Middle frontal gyrus (tissue), 1 donor: ENCODE data around the gene CD44.

Experiments
- DNase-seq: peaks from one replicate; pipeline ENCODE4 v3.0.0-alpha.2; 2015; ENCODE audit warnings: low spot score; ENCODE audit errors: extremely low spot score

CD44 gene

GRCh38 chr11:35177370-35177769, 38.4 kb downstream of the CD44 start:
- DNase-seq, result no peak

GRCh38 chr11:35178067-35178805, 39.3 kb downstream of the CD44 start:
- DNase-seq, result no peak

- DNase-seq, result no peak
These were observed 39.9 kb downstream of the CD44 start for GRCh38 chr11:35178873-35179272.

- DNase-seq, result no peak
These were observed 40.6 kb downstream of the CD44 start for GRCh38 chr11:35179466-35180135.

GRCh38 chr11:35180317-35181233, 41.6 kb downstream of the CD44 start:
- no peak for DNase-seq

GRCh38 chr11:35182317-35182939, 43.5 kb downstream of the CD44 start:
- no peak for DNase-seq

GRCh38 chr11:35183326-35183925, 44.5 kb downstream of the CD44 start:
- DNase-seq, result no peak

GRCh38 chr11:35185696-35186095, 46.7 kb downstream of the CD44 start:
- DNase-seq, result no peak

- no peak for DNase-seq
These were observed 49.0 kb downstream of the CD44 start for GRCh38 chr11:35187996-35188395.

- DNase-seq, result no peak
These were observed 51.9 kb downstream of the CD44 start for GRCh38 chr11:35190804-35191348.

- DNase-seq, result no peak
These were observed 53.4 kb downstream of the CD44 start for GRCh38 chr11:35192347-35192746.

GRCh38 chr11:35193767-35194166, 54.8 kb downstream of the CD44 start:
- no peak for DNase-seq

- no peak for DNase-seq
These were observed 58.3 kb downstream of the CD44 start for GRCh38 chr11:35197292-35197691.

- DNase-seq, result no peak
These were observed 61.9 kb downstream of the CD44 start for GRCh38 chr11:35200811-35201341.

GRCh38 chr11:35204614-35205013, 65.6 kb downstream of the CD44 start:
- no peak for DNase-seq

- DNase-seq, result no peak
These were observed 67.6 kb downstream of the CD44 start for GRCh38 chr11:35206616-35207015.

- no peak for DNase-seq
These were observed 68.8 kb downstream of the CD44 start for GRCh38 chr11:35207471-35208403.

- no peak for DNase-seq
These were observed 69.8 kb downstream of the CD44 start for GRCh38 chr11:35208795-35209194.

GRCh38 chr11:35210876-35211546, 72.0 kb downstream of the CD44 start:
- no peak for DNase-seq
